GM10847 (cell line): ENCODE measurements around the gene SCYGR6.

Source experiments
- POLR2A ChIP-seq: IDR thresholded peaks from 2 replicates; pipeline ENCODE4 v1.6.1; 2011; ENCODE audit not compliant: insufficient read length; ENCODE audit errors: extremely low read depth

SCYGR6 gene

GRCh38 chr2:227717687-227718567 lies 6.6 kb downstream of the SCYGR6 start, which contains the start of gene SLC19A3:
SLC19A3 (minus strand) TSS chr2:227718028; CDS start chr2:227702318, 15,710 bp downstream.
- no peak for TF ChIP-seq POLR2A

- no peak for TF ChIP-seq POLR2A
Measured at GRCh38 chr2:227716501-227716900, 8.1 kb downstream of the SCYGR6 start.

GRCh38 chr2:227713291-227713690 lies 11.3 kb downstream of the SCYGR6 start:
- TF ChIP-seq POLR2A, result no peak

GRCh38 chr2:227710986-227711385 lies 13.6 kb downstream of the SCYGR6 start:
- no peak for TF ChIP-seq POLR2A

- no peak for TF ChIP-seq POLR2A
Measured at GRCh38 chr2:227707390-227707789, 17.2 kb downstream of the SCYGR6 start.

GRCh38 chr2:227706859-227707258 lies 17.7 kb downstream of the SCYGR6 start:
- TF ChIP-seq POLR2A, result no peak

- TF ChIP-seq POLR2A, result no peak
Measured at GRCh38 chr2:227703961-227704360, 20.6 kb downstream of the SCYGR6 start.

GRCh38 chr2:227703280-227703732 lies 21.3 kb downstream of the SCYGR6 start:
- no peak for TF ChIP-seq POLR2A

- no peak for TF ChIP-seq POLR2A
Measured at GRCh38 chr2:227701556-227701955, 23.0 kb downstream of the SCYGR6 start.

GRCh38 chr2:227696990-227697679 lies 27.4 kb downstream of the SCYGR6 start:
- TF ChIP-seq POLR2A, result no peak

- TF ChIP-seq POLR2A, result no peak
Measured at GRCh38 chr2:227687189-227687588, 37.4 kb downstream of the SCYGR6 start.

GRCh38 chr2:227684258-227684657 lies 40.3 kb downstream of the SCYGR6 start:
- TF ChIP-seq POLR2A, result no peak

GRCh38 chr2:227677928-227678327 lies 46.6 kb downstream of the SCYGR6 start:
- TF ChIP-seq POLR2A, result no peak

GRCh38 chr2:227674485-227674884 lies 50.1 kb downstream of the SCYGR6 start:
- TF ChIP-seq POLR2A, result no peak
